Activated naive CD4-positive, alpha-beta T cell treated with anti-CD3 and anti-CD28 coated beads for 36 hours (primary cell): Measurements from ENCODE around the gene ALDH2. TPM values are rescaled to one million over a fixed set of nuclear protein-coding genes. Genes with fewer than 3 reads are reported as not detected.

Source experiments
- CTCF ChIA-PET: fragments of 350-600 bp; sonication (Branson Sonifier 250); formaldehyde crosslinking; loops from one replicate; lab custom pipeline; 2021; ENCODE audit warnings: antibody characterized with exemption; lab: Charles Lee
- DNase-seq: peaks from one replicate; pipeline ENCODE4 v3.0.0-alpha.2; 2020
- H3K27ac Mint-ChIP-seq: one replicate; pipeline ENCODE4 v1.8.0; 2021; ENCODE audit warnings: mild to moderate bottlenecking, mixed read lengths
- H3K27me3 Mint-ChIP-seq: one replicate; pipeline ENCODE4 v1.8.0; 2021; ENCODE audit warnings: low read depth, mixed read lengths
- H3K36me3 Mint-ChIP-seq: one replicate; pipeline ENCODE4 v1.8.0; 2021; ENCODE audit warnings: low read depth, mixed read lengths
- H3K4me1 Mint-ChIP-seq: one replicate; pipeline ENCODE4 v1.8.0; 2021; ENCODE audit warnings: low read depth, mixed read lengths
- H3K4me3 Mint-ChIP-seq: one replicate; pipeline ENCODE4 v1.8.0; 2021; ENCODE audit warnings: mild to moderate bottlenecking, moderate library complexity, mixed read lengths
- H3K9me3 Mint-ChIP-seq: one replicate; pipeline ENCODE4 v1.8.0; 2021; ENCODE audit warnings: mixed read lengths
- intact Hi-C: fragments of 100-400 bp; cut with micrococcal nuclease; formaldehyde crosslinking; loops from one replicate; pipeline ENCODE4 v1.15.1; 2023
- total RNA-seq, 2 experiments: library from RNA; stranded (reverse); gene quantifications; one replicate each; pipeline ENCODE4 v1.2.3, GENCODE V29; 2021

ALDH2 gene
- total RNA-seq, 2 experiments from 2014 or later = 4.0 to 4.6 TPM

- Mint-ChIP-seq H3K27me3 (no peaks in the 10 kb centered on the region), H3K36me3 (peaks cover 35% of the 10 kb centered on the region), H3K4me1 (peaks cover 53% of the 10 kb centered on the region), H3K4me3 (peak overlapping the region; percentile 91), H3K9me3 (no peaks in the 10 kb centered on the region), H3K27ac (peak overlapping the region; percentile 95)
- CTCF ChIA-PET = interaction anchor here (1.3 kb wide), 1 partner anchor 396 kb away, joined by 3 read pairs; no protein-coding TSS in a partner anchor
- intact Hi-C loops = loop anchor here (1.0 to 10.0 kb wide), 5 partner anchors 151 to 1096 kb away; partner anchors contain the start of genes ACAD10, ERP29, PPP1CC and TMEM116
- DNase-seq = no peak
These were observed 74.1 kb downstream of the ALDH2 start for GRCh38 chr12:111840807-111841206.

- Mint-ChIP-seq H3K27ac (peak overlapping the region; percentile 95), H3K4me1 (peaks cover 53% of the 10 kb centered on the region)
These were observed 74.6 kb downstream of the ALDH2 start for GRCh38 chr12:111841236-111841749.

GRCh38 chr12:111841750-111842555 lies 75.2 kb downstream of the ALDH2 start, which contains the start of gene MAPKAPK5:
Gene MAPKAPK5 (plus strand): TSS chr12:111842228. CDS start chr12:111842734, 506 bp downstream.
- intact Hi-C loops = loop anchor here (1.0 to 10.0 kb wide), 8 partner anchors 150 to 1097 kb away; partner anchors contain the start of genes ACAD10, ATXN2, ERP29 and HECTD4

More at GRCh38 chr12:111841236-111841749, 74.6 kb downstream of the ALDH2 start:
- Mint-ChIP-seq H3K4me3 (peak overlapping the region; percentile 91), H3K27me3 (no peaks in the 10 kb centered on the region), H3K36me3 (peaks cover 39% of the 10 kb centered on the region), H3K9me3 (no peaks in the 10 kb centered on the region)
- DNase-seq = peak; percentile 15
- intact Hi-C loops = loop anchor here (1.0 to 10.0 kb wide), 5 partner anchors 151 to 1096 kb away; partner anchors contain the start of genes ACAD10, ERP29, PPP1CC and TMEM116
- CTCF ChIA-PET = interaction anchor here (1.3 kb wide), 1 partner anchor 396 kb away, joined by 3 read pairs; no protein-coding TSS in a partner anchor

GRCh38 chr12:111842556-111843396 lies 76.0 kb downstream of the ALDH2 start:
- Mint-ChIP-seq H3K4me1 (peaks cover 58% of the 10 kb centered on the region), H3K36me3 (peaks cover 40% of the 10 kb centered on the region), H3K9me3 (no peaks in the 10 kb centered on the region), H3K27ac (peak overlapping the region; percentile 88), H3K27me3 (no peaks in the 10 kb centered on the region), H3K4me3 (peak overlapping the region; percentile 91)
- peak; percentile 28 for DNase-seq
- CTCF ChIA-PET = interaction anchor here (0.6 kb wide), 1 partner anchor 34 kb away, joined by 3 read pairs; no protein-coding TSS in a partner anchor
- intact Hi-C loops = loop anchor here (1.0 to 10.0 kb wide), 6 partner anchors 150 to 1098 kb away; partner anchors contain the start of genes ATXN2, HECTD4, PPP1CC and RPL6

More at GRCh38 chr12:111841750-111842555, 75.2 kb downstream of the ALDH2 start, which contains the start of gene MAPKAPK5:
- Mint-ChIP-seq H3K27me3 (no peaks in the 10 kb centered on the region), H3K27ac (peak within 1 kb of the TSS; percentile 95), H3K9me3 (no peaks in the 10 kb centered on the region), H3K4me1 (peaks cover 54% of the 10 kb centered on the region), H3K4me3 (peak within 1 kb of the TSS; percentile 91), H3K36me3 (peaks cover 39% of the 10 kb centered on the region)
- peak; percentile 97 for DNase-seq
- CTCF ChIA-PET = interaction anchor here (0.6 to 1.3 kb wide), 2 partner anchors 33 to 397 kb away, joined by 3 read pairs; no protein-coding TSS in a partner anchor

- Mint-ChIP-seq H3K9me3 (no peaks in the 10 kb centered on the region), H3K27ac (no peak overlapping the region), H3K4me3 (no peak overlapping the region), H3K27me3 (no peaks in the 10 kb centered on the region), H3K36me3 (peaks cover 31% of the 10 kb centered on the region), H3K4me1 (peaks cover 44% of the 10 kb centered on the region)
- no peak for DNase-seq
- CTCF ChIA-PET = interaction anchor here (0.6 kb wide), 1 partner anchor 567 kb away, joined by 3 read pairs; no protein-coding TSS in a partner anchor
- intact Hi-C loops = loop anchor here (10.0 kb wide), 1 partner anchor 1101 kb away; the partner anchor contains the start of gene PPP1CC
These were observed 79.3 kb downstream of the ALDH2 start for GRCh38 chr12:111846016-111846415.

GRCh38 chr12:111850526-111850925 lies 83.8 kb downstream of the ALDH2 start:
- intact Hi-C loops = no loop called here
- no peak for DNase-seq
- Mint-ChIP-seq H3K27ac (no peak overlapping the region), H3K9me3 (no peaks in the 10 kb centered on the region), H3K27me3 (no peaks in the 10 kb centered on the region), H3K4me3 (no peak overlapping the region), H3K4me1 (peaks cover 33% of the 10 kb centered on the region), H3K36me3 (peaks cover 25% of the 10 kb centered on the region)
- CTCF ChIA-PET = no interaction called here

GRCh38 chr12:111858186-111858585 lies 91.5 kb downstream of the ALDH2 start:
- no peaks in the 10 kb centered on the region for H3K27me3 Mint-ChIP-seq
- no peaks in the 10 kb centered on the region for H3K9me3 Mint-ChIP-seq
- CTCF ChIA-PET = no interaction called here

GRCh38 chr12:111858778-111859177 lies 92.0 kb downstream of the ALDH2 start:
- no peak overlapping the region for H3K27ac Mint-ChIP-seq
- DNase-seq = no peak
- H3K36me3 Mint-ChIP-seq = peaks cover 13% of the 10 kb centered on the region
- CTCF ChIA-PET = no interaction called here
- H3K27me3 Mint-ChIP-seq = no peaks in the 10 kb centered on the region
- H3K9me3 Mint-ChIP-seq = no peaks in the 10 kb centered on the region
- no peak overlapping the region for H3K4me3 Mint-ChIP-seq
- intact Hi-C loops = no loop called here
- peaks cover 32% of the 10 kb centered on the region for H3K4me1 Mint-ChIP-seq

More at GRCh38 chr12:111858186-111858585, 91.5 kb downstream of the ALDH2 start:
- no peak overlapping the region for H3K27ac Mint-ChIP-seq
- peaks cover 13% of the 10 kb centered on the region for H3K36me3 Mint-ChIP-seq
- H3K4me3 Mint-ChIP-seq = no peak overlapping the region
- H3K4me1 Mint-ChIP-seq = peaks cover 32% of the 10 kb centered on the region
- intact Hi-C loops = no loop called here
- no peak for DNase-seq

GRCh38 chr12:111864913-111865312 lies 98.2 kb downstream of the ALDH2 start:
- Mint-ChIP-seq H3K36me3 (peaks cover 15% of the 10 kb centered on the region), H3K4me1 (peaks cover 10% of the 10 kb centered on the region), H3K4me3 (no peak overlapping the region), H3K27ac (no peak overlapping the region), H3K9me3 (no peaks in the 10 kb centered on the region), H3K27me3 (no peaks in the 10 kb centered on the region)
- CTCF ChIA-PET = interaction anchor here (0.6 kb wide), 1 partner anchor 169 kb away, joined by 4 read pairs; no protein-coding TSS in a partner anchor
- intact Hi-C loops = no loop called here
- DNase-seq = no peak
